ENCODE results near the gene AKAP17A.

The AKAP17A gene

DNA sequence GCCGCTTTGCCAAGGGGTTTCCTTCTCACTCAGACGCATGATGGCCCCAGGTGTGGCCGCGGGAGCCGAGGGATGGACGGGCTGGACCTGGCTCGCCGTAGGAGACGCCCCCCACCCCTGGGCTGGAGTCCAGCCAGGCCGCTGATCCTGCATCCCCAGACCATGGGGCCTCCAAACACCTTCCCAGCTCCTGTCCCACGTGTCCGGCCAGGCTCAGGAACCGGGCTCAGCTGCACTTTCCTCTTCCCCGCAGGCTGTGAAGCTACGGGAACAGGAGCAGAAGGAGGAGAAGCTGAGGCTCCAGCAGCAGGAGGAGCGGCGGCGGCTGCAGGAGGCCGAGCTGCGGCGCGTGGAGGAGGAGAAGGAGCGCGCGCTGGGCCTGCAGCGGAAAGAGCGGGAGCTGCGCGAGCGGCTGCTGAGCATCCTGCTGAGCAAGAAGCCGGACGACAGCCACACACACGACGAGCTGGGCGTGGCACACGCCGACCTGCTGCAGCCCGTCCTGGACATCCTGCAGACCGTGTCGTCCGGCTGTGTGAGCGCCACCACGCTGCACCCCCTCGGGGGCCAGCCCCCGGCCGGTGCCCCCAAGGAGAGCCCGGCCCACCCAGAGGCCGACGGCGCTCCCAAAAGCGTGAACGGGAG lies 9.1 kb downstream of the AKAP17A start:
- TF ChIP-seq, protein P1, sequence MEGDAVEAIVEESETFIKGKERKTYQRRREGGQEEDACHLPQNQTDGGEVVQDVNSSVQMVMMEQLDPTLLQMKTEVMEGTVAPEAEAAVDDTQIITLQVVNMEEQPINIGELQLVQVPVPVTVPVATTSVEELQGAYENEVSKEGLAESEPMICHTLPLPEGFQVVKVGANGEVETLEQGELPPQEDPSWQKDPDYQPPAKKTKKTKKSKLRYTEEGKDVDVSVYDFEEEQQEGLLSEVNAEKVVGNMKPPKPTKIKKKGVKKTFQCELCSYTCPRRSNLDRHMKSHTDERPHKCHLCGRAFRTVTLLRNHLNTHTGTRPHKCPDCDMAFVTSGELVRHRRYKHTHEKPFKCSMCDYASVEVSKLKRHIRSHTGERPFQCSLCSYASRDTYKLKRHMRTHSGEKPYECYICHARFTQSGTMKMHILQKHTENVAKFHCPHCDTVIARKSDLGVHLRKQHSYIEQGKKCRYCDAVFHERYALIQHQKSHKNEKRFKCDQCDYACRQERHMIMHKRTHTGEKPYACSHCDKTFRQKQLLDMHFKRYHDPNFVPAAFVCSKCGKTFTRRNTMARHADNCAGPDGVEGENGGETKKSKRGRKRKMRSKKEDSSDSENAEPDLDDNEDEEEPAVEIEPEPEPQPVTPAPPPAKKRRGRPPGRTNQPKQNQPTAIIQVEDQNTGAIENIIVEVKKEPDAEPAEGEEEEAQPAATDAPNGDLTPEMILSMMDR (IDR thresholded peaks at IDR 0.05; ENCODE audit: insufficient read depth, low read depth, low read length, missing control alignments), result no peak
- no peak overlapping the region for H3K4me3 ChIP-seq (ENCODE audit: low read length)
- no peak for DNase-seq (ENCODE audit: low read depth)

DNA sequence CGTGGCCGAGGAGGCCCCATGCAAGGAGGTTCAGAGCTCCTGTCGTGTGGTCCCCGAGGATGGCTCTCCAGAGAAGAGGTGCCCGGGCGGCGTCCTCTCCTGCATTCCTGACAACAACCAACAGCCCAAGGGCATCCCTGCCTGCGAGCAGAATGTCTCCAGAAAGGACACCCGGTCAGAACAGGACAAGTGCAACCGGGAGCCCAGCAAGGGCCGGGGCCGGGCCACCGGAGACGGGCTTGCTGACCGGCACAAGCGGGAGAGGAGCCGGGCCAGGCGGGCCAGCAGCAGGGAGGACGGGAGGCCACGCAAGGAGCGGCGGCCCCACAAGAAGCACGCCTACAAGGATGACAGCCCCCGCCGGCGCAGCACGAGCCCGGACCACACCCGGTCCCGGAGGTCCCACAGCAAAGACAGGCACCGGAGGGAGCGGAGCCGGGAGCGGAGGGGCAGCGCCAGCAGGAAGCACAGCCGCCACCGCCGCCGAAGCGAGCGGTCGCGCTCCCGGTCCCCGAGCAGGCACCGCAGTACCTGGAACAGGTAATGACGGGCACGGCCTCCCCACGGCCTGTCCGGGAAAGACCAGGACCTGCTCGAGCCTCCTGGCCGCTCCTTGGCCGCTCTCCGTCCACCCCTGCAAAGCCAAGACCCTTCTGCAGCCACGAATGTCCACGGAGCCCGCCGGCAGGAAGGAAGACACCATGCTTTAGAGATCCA lies 9.8 kb downstream of the AKAP17A start:
- TF ChIP-seq, protein P1 (IDR thresholded peaks at IDR 0.05; ENCODE audit: insufficient read depth, low read depth, low read length, missing control alignments), result no peak
- no peak overlapping the region for H3K4me3 ChIP-seq (ENCODE audit: low read length)
- DNase-seq (ENCODE audit: low read depth), result no peak

DNA sequence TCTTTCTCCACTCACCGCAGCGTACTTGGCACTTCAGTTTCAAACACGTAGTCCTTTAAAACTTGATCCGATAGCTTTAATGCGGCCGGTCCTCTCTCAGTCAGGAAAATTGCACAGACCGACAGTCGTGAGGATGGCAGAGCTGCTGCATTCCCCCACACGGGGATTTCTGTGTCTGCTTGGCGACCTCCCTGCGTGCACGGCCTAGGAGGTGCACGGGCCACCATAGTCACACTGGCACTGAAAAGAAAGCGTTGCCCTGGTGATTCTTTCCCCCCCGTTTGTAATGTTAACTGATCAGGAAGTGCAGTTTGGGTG lies 10.3 kb downstream of the AKAP17A start:
- TF ChIP-seq, protein P1 (IDR thresholded peaks at IDR 0.05; ENCODE audit: insufficient read depth, low read depth, low read length, missing control alignments), result no peak
- DNase-seq (ENCODE audit: low read depth), result no peak
- H3K4me3 ChIP-seq (ENCODE audit: low read length), result no peak overlapping the region

DNA sequence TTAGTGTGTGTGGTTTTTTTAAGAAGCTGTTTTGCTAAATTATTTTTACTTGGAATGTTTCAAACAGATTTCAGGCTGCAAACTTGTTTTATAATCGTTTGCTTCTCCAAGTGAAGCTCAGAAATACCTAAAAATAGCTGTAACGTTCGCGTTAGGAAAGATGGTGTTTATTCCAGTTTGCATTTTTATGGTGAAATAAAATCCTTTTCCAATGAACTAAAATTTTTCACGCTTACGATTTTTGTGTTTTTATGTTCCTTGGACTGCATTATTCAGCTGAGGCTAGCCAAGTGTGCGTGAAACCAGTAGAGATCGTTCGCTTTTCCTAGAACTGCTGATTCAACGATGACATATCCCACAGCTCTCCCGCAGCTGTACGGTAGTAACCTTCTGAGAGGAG lies 10.9 kb downstream of the AKAP17A start:
- DNase-seq (ENCODE audit: low read depth), result no peak
- no peak overlapping the region for H3K4me3 ChIP-seq (ENCODE audit: low read length)
- TF ChIP-seq, protein P1 (IDR thresholded peaks at IDR 0.05; ENCODE audit: insufficient read depth, low read depth, low read length, missing control alignments), result no peak

DNA sequence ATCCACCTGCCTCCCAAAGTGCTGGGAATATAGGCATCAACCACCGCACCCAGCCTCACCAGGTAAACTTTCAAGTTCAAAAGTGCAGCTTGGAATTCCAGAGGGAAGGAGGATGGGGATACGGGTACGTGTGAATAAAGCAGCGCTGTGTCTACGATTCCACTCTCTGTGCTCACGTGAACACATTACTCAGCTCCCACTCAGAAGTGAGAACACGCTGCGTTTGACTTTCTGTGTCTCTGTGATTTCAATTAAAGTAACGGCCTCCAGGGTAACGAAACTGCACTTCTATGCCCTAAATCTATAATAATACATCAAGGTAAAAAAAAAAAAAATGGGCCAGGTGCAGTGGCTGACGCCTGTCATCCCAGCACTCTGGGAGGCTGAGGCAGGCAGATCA lies 15.1 kb downstream of the AKAP17A start:
- TF ChIP-seq, protein P1 (IDR thresholded peaks at IDR 0.05; ENCODE audit: insufficient read depth, low read depth, low read length, missing control alignments), result no peak
- H3K4me3 ChIP-seq (ENCODE audit: low read length), result no peak overlapping the region
- DNase-seq (ENCODE audit: low read depth), result no peak

DNA sequence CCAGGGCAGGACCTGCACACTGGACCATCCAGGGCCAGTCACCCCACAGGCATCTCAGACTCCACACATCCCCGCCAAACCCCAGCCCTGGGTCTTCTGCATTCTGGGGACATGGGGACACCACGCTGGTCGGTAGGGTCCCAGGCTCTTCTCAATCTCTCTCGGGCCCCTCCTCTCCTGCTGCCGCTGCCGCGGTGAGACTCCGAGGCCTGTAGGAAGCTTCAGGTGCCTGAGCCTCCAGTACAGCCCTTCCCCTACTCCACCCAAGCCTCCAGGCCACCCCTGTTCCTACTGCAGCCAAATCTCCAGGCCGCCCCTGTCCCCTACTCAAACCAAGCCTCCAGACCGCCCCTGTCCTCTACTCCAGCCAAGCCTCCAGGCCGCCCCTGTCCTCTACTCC lies 17.9 kb downstream of the AKAP17A start:
- TF ChIP-seq, protein P1 (IDR thresholded peaks at IDR 0.05; ENCODE audit: insufficient read depth, low read depth, low read length, missing control alignments), result no peak
- DNase-seq (ENCODE audit: low read depth), result no peak
- no peak overlapping the region for H3K4me3 ChIP-seq (ENCODE audit: low read length)

DNA sequence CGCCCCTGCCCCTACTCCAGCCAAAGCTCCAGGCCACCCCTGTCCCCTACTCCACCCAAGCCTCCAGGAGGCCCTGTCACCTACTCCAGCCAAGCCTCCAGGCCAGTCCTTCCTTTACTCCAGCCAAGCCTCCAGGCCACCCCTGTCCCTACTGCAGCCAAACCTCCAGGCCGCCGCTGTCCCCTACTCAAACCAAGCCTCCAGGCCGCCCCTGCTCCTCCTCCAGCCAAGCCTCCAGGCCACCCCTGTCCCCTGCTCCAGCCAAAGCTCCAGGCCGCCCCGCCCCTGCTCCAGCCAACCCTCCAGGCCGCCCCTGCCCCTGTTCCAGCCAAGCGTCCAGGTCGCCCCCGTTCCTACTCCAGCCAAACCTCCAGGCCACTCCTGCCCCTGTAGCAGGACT lies 18.4 kb downstream of the AKAP17A start:
- TF ChIP-seq, protein P1 (IDR thresholded peaks at IDR 0.05; ENCODE audit: insufficient read depth, low read depth, low read length, missing control alignments), result no peak
- no peak overlapping the region for H3K4me3 ChIP-seq (ENCODE audit: low read length)
- DNase-seq (ENCODE audit: low read depth), result no peak
